ENCODE results near the gene CMSS1.

The CMSS1 gene

DNA sequence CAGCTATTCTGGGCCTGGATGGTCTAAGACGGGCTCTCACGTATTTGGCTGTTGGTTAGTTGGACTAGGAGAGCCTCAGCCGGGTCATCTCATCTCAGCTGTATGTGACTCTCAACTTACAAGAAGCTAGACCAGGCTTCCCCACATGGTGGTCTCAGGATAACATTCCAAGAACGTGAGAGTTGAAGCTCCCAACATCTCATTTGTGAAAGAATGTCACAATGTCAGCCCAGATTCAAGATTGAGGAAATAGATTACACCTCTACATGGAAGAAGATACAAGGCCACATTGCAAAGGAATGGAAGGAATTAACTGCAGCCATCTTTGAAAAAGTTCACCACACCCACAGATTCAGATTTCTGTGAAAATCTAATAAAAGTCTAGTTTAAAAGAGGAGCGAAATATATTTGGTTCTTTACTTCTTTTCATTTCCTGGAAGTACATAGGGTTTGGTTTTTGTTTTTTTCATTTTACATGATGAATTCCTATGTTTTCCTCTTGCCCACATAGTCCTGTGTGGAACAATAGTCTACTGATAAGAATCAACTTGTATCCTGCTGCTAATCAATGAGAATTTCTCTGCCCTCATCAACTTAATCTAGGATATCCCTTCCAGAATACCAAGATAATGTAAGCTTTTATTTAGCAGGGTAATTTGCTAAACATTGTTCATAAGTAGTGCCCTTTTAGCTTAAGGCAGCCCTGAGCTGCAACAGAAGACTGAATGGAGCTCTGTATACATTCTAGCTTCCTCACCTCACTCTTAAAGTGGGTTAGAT is 116.5 kb downstream of the CMSS1 start:
- FAIRE-seq, result no peak
- no peak for DNase-seq (ENCODE audit: low spot score)

DNA sequence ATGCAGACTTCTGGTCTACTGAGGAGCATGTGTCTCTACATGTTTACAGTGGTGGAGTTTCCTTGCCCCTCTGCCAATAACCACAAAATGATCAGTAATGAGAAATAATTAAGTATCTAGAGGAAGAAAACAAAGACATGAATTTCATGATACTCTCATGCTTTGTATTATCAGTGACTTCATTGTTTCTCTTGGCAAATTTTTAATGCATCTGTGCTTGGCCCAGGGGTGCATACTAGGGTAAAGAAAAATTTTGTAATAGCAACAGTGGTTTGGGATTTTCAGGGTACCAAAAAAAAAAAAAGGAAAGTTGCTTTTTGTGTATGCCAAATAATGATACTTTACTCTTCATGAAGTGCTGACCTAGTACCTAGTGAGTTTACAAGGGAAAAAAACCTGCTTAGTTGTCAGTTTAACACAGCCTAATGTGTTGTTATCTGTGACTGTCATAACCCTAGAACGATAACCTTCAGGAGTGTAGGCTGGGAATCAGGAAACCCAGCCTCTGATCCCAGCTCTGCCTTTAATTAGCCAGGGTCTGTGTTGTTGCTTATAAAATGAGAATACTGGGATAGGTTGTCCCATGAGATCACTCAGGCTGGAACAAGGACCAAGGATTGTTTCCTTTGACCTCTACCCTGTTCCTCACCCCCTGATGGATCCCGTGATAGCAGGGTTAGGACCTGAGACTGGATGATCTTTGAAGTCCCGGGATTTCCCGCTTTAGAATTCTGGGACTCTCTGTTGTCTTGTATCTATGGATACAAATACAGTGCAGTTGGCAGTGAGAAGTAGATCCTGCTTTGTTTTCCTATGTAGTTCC is 117.5 kb downstream of the CMSS1 start:
- no peak for DNase-seq (ENCODE audit: low spot score)
- no peak for FAIRE-seq

DNA sequence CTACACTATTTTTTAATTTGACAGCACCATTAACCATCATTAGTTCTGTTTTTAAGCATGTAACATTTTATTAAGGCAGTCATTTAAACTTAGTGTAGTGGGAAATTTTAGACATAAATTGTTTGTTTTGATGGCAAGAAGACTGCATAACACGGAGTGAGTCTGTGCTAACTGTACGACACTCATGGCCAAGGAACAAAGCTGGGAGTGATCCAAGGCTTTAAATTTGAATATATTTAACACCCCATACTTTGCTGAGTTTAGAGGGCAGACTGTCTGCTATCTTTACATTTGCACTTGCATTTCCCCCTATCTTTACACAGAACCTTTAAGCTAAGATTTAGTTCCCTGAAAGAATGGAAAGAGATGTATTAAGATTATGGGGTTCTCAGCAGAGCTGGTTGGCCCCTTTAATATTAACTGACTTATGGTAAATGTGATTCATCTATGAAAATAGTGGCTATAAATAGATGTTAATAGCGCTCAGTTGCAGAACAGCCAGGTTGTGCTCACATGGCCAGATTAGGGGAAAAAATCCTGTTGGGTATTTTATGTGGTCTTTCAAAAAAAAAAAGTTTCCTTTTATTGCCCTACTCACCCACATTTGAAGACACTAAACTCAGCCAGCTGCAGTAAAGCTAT is 120.7 kb downstream of the CMSS1 start:
- DNase-seq (ENCODE audit: low spot score), result no peak
- FAIRE-seq, result no peak

DNA sequence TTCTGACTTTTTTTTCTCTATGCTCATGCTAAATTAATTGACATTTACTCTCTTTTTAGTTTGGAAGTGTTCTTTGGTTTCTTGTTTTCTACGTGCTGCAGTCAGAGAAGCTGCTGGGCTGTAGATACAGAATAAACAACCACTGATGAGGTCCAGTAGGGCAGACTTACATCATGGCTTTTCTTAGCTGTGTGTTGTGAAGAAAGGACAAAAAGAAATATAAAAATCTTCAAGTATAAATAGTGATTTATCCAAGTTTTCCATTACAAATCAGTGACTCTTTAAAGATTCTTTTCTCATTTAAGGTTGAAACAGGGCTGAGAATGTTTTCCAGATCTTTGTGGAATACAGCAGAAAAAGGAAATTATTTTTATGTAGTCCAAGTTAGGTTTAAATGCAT is 122.2 kb downstream of the CMSS1 start:
- FAIRE-seq (no peak), DNase-seq (ENCODE audit: low spot score) (no peak)

DNA sequence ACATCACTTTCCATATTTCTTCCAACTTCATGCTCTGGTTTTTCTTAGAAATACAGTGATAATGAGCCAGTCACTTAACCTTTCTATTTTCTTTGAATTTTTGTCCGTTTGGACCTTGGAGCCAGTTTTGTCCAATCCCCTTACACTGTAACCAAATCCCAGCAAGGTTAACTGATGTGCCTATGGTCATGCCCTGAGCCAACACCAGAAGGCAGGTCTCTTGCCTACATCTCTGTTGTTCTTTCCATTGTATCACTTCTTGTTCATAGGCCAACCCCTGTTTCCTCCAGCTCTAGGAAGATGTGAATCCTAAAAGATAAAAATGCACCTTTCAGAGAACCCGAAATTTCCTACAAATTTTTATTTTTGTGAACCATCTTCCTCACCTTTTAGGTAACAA is 122.7 kb downstream of the CMSS1 start:
- no peak for FAIRE-seq

DNA sequence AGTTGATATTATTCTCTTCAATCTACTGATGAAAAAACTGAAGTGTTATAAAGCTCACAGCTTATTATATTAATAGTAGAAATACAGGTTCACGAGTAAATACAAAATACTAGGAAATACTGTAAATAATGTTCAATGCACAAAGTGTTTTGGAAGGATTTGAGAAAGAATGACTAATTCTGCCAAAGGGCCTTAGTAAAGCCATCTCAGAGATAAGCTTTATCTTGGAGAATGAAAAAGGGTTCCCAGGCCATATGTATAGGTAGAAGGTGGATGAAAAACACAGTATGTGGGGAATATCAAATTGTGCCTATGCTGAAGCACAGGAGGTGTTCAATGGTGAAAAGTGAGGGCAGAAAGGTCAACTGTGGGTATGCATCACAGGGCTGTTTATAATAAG is 123.5 kb downstream of the CMSS1 start:
- no peak for FAIRE-seq
- no peak for DNase-seq (ENCODE audit: low spot score)

More for the DNA sequence above, 122.7 kb downstream of the CMSS1 start:
- no peak for DNase-seq (ENCODE audit: low spot score)

DNA sequence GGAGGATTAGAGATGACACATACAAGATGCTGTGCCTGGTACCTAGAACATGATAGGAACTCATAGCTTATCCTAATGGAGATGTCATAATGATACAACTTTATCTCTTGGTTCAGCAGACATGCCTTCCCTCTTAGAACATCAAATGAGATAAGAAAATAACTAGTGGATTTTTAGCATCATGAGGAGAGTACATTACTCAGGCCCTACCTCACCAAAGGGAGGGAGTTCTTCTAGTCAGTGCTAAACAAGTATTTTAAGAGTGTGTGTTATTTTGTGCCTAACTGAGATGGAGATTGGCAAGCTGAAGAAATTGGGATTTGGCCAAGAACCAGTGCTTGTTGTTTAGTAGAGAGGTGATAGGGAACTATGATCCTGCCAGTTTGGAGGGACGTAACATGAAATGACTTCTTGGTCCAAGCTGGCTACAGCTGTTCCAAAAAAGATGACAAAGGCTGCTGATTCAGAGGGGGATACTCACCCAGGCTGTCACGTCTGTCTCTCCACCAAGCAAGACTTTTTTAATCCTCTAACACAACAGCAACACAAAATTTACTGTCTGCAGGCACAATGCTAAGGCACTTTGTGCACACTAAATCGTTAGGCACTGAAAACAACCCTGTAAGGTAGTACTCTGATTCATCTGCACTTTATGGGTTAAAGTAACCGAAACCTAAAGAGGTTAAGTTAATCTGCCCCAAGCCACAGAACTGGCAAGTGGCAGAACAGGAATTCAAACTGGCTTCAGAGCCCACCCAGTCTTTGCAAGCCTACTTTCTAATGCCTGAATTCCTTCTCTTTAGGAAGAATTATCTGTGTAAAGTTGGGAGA is 126.5 kb downstream of the CMSS1 start:
- no peak for FAIRE-seq

DNA sequence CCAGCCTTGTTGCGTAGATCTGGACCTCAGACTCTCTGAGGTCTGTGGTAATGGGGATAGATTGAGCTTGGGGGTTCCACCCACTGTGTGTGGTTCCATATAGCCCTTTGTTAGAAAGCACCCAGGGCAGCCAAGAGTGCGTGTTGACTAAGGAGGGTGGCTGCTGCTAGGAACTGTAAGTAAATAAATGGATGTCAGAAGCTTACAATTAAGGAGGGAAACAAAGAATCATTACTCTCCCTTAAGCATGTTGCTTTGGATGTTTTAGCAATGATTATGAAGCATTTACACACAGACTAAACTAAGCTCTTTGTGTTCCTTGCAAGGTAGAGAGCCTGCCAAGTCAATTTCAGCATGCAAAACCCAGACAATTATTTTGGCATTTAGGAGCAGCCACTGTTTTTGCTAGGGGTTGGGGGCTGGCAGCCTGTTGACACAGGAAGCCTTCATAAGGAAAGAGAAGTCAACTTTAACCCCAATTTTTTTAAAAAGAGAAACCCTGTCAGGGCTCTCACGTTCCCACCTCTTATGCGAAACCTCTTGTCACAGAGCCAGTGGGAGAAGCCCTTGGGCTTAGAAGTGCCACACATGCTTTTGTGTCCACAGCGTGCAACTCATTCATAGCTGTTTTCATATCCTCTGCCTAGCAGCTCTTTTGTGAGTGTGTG is 127.8 kb downstream of the CMSS1 start:
- FAIRE-seq, result no peak
- no peak for DNase-seq (ENCODE audit: low spot score)

More for the DNA sequence above, 126.5 kb downstream of the CMSS1 start:
- DNase-seq (ENCODE audit: low spot score), result no peak

DNA sequence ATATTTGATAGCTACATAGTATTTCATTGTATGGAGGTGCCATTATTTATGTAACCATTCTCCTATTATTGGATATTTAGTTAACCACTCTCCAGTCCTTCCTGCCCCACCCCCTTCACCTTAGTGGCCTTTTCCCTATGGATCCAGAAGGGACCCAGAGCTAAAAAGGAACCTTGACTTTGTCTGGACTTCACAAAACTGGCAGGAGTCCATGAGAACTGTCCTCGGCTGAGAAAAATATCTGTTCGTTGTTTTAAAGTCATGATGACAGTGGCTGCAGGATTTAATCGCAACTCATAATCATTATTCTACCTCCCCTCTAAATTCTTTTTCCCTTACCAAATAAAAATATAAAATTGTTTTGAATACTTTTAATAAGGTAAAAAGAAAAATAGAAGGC is 129.7 kb downstream of the CMSS1 start:
- DNase-seq (ENCODE audit: low spot score) (no peak), FAIRE-seq (no peak)

DNA sequence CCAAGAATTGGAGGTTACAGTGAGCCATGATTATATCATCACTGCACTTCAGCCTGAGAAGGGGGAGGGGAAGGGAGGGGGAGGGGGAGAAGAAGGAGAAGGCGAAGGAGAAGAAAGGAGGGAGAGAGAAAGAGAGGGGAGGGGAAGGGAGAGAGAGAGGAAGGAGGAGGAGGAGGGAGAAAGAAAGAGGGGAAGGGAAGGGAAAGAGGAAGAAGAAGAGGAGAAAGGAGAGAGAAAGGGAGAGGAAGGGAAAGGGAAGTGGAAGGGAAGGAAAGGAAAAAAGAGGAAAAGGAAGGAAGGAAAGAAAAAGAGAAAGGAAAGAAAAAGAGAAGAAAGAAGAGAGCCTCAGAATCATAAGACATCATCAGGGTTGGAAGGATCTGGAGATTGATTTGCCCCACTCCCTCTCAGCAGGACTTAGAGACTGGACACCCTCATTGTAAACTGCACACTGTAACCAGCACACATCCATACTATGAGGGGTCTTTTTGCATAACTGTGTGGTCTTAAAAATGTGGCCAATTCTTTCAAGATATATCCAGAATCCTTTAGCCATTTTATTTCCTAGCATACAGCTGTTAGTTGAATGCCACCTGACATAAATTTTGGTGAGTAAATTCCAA is 130.9 kb downstream of the CMSS1 start:
- FAIRE-seq (no peak), DNase-seq (ENCODE audit: low spot score) (no peak)

DNA sequence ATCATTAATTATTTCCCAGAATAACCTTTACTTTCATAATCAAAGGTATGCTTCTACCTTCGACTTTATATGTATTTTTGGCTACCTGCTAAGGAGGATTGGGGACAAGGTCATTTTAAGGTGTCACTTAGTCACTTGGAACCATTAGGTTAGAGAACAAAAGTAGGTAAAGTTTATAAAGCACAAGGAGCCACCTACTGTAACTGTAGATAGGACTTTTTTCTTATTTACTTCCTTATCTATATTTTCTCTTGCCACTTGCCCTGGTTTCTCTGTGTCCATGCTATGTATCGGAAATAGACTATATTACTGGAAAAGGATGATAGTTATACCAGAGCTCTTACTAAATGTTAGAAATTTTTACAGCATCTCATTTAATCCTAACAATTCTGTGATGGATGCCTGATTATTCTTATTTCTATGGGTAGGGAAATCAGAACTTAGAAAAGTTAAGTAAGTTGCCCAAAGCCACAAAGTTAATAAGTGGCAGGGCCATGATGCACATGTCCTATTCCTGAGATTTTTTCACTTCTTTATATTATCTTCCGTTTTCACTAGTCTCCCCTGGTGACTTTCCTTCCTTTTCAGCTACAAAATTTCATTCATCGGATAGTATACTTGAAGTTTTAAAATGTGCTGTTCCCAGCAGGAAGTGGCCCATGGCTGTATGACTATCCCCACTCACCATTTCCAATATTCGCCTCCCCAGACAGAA is 132.5 kb downstream of the CMSS1 start:
- FAIRE-seq (no peak), DNase-seq (ENCODE audit: low spot score) (no peak)

DNA sequence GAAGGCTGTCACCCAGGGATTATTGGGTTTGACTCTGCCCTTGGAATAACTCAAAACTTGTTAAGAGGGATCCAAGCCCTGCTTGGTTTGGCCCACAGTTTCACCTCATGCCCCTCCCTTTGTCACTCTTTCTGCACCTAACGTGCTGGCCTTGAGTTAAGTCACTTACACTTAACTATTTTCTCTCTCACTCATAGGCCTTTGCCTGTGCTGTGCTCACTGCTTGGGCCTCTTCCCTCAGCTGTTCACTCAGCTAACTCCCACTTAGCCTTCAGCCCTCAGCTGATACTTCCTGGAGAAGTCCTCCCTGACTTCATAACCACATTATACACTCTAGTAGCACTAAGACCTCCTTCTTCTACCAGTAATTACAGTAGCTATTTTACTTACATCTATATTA is 133.3 kb downstream of the CMSS1 start:
- FAIRE-seq, result peak; percentile 30
- no peak for DNase-seq (ENCODE audit: low spot score)

DNA sequence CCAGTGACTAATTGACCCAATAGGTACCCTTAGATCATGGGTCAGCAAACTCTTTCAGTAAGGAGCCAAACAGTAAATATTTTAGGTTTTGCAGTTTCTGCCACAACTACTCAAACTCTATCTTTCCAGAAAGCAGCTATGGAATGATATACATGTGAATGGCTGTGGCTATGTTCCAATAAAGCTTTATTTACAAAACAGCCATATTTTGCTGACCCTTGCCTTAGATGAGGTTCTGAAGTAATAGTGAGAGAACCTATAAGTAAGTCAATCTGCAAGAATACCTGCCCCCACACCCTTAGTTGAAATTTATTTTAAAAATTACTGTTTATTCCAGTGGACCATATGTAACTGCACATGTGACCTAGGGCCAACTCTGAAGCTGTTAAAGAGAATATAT is 134.0 kb downstream of the CMSS1 start:
- DNase-seq (ENCODE audit: low spot score) (no peak), FAIRE-seq (no peak)

DNA sequence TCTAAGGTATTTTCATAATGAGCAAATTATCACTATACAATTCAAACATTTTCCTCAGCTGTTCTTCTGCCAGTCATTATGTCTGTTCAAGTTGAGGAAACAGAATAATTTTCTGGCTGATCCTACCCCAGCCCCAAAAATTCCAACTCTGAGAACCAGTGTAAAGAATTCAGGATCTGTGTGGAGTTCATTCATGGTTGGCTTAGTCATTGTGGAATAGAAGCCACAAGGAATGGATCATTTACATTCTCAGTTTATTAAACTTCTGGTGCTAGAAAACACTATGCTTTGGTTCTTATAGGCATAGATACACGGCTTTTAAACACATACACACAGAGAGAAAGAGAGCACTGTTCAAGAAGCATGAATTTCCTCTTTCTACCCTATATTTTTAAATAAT is 134.6 kb downstream of the CMSS1 start:
- DNase-seq (ENCODE audit: low spot score) (peak; percentile 55), FAIRE-seq (no peak)

DNA sequence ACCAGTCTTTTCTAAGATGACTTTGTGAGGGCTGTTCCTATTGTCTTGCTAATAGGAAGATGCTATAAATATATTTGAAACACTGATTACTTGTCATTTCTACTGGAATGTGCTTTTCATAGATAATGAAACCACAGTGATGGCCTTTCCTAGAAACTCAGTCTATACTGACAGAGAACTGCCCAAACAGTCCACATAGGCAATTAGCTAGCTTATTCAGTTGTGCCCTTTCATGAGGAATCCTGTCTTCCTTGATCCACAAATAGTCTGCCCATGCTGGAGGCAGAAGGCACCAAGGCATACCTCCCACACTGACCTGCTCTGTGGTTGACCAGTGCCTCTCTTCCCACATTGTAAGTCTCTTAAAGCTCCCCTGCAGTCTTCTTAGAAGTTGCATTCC is 135.9 kb downstream of the CMSS1 start:
- FAIRE-seq (peak; percentile 71), DNase-seq (ENCODE audit: low spot score) (no peak)

DNA sequence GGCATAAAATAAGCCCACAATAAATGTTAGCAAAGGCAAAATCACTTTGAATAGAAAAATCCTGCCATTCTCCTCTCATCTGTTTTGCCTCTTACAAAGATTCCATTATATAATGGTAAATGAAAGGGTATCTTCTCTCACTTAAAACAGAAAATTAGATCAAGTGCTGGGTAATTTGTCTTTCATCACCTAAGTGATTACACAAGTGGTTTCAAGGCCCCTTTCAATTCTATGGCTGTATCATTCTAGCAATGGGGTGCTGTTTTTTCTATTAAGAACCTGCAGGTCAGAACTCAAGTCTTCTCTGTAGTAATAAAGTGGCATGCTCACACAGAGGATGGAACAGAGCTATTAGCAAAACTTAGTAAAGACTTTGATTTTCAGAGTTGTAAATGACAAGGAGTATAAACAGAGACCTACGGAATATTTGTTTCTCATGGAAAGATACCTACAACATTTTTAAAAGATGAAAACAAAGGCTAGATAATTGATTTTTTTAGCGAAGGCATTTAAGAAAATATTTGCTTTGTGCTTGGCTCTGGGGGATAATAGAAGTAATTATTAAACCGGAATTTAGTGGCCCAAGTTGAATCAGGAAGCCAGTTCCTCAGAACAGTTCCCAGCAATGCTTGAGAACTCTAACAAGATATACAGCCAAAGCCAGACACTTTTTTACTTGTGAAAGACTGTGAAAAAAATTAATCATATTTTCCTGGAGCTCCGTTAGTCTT is 137.4 kb downstream of the CMSS1 start:
- FAIRE-seq (no peak), DNase-seq (ENCODE audit: low spot score) (no peak)

DNA sequence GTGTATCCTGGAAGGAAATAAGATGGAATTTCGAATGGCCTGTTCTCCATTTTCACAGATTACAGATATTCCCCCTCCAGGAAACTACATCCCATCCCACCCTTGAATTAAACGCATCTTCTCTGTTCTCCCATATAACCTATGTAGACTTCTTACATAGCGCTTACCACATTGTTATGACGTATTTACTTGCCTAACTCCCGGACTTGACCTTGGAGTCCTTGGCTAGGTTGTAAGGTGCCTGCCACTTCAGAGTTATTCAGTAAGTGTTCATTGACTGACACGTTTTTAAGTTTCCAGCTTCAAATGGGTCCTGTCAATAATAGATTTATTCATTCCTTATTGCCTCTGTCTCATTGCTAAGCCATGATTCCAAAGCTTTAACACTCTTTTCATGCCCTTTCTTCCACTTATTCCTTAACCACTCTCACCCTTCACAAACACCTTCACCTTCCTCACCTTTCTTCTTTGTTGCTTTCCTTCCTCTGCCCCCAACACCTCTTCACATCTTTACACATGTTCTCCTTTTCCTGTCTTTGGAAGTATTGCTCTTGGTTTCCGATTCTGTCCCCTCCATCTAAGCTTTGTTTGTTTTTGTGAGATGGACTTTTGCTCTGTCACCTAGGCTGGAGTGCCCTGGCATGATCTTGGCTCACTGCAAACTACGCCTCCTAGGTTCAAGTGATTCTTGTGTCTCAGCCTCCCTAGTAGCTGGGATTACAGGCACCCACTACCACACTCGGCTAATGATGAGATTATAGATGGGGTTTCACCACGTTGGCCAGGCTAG is 138.3 kb downstream of the CMSS1 start:
- FAIRE-seq (no peak), DNase-seq (ENCODE audit: low spot score) (no peak)

DNA sequence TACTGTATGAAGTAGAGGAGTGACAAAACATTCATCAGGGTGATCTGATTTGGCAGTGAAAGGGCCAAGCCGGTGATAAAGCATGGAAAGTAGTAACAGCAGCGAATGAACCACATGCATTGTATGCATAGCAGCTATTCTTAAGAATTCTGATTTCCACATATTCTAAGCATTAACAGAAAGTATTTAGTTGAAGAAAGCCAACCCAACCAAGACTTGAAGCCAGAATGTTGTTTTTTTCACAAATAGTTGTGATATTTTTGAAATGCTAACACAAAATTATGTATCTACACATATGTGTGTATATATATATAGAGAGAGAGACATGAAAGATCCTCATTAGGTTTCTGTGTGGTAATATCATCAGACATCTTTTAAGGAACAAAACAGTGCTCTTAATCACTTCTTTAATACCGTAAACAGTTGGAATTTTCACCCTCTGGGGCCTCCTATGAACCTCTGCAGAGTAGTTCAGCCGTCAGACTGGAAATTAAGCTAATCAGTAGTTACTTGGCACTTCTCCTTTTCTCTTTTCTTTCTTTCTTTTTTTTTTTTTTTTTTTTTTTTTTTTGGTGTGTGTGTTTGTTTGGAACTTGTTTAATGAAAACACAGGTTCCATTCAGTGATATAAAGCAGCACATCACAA is 139.6 kb downstream of the CMSS1 start:
- DNase-seq (ENCODE audit: low spot score), result no peak
- FAIRE-seq, result no peak

All from urothelium cell line (cell line).